Uterus (tissue), 2 donors: ENCODE data around the gene NUCB2.

Experiments used
- CTCF ChIP-seq, 4 experiments: fragments of 200-600 bp in 2 of 4; fragments of 450-650 bp in 2 of 4; sonication (generic) in 2 of 4; IDR thresholded peaks; one replicate each; pipeline ENCODE4 v1.5.1; 2016 to 2019; ENCODE audit warnings: antibody characterized with exemption in 4 of 4, mild to moderate bottlenecking in 2 of 4, moderate library complexity in 1 of 4
- POLR2A ChIP-seq, 2 donors: fragments of 450-650 bp; IDR thresholded peaks; one replicate each; pipeline ENCODE4 v1.6.1; 2016; ENCODE audit warnings: antibody characterized with exemption in 2 of 2, mild to moderate bottlenecking in 1 of 2, moderate library complexity in 1 of 2

GRCh38 chr11:17313349-17314231, 37.1 kb downstream of the NUCB2 start:
- no peak for TF ChIP-seq CTCF (IDR thresholded peaks at IDR 0.05)
- TF ChIP-seq POLR2A (IDR thresholded peaks at IDR 0.05): no peak
